ENCODE measurements around the gene PRKCA. TPM values are rescaled to one million over a fixed set of nuclear protein-coding genes. Genes with fewer than 3 reads are reported as not detected.

The PRKCA gene
- total RNA-seq, 4 donors from 2014 or later: 9.0 to 76.1 (median 15.1) TPM

- Histone ChIP-seq H3K9me3 (no peaks in the 10 kb centered on the region), H3K4me1 (peaks cover 0 to 4% of the 10 kb centered on the region in 2 donors), H3K27me3 (no peaks in the 10 kb centered on the region), H3K4me3 (no peak overlapping the region), H3K27ac (no peak overlapping the region), H3K36me3 (no peaks in the 10 kb centered on the region)
- no peak for DNase-seq
- intact Hi-C loops (cut with DNase I; ENCODE audit: low total_unique reads): no loop called here
- TF ChIP-seq CTCF (IDR thresholded peaks at IDR 0.05) (no peak), POLR2A (IDR thresholded peaks at IDR 0.05) (no peak)
These were observed 327.3 kb downstream of the PRKCA start for GRCh38 chr17:66629762-66630161.

- no peak overlapping the region for H3K27ac ChIP-seq
- no peaks in the 10 kb centered on the region for H3K36me3 ChIP-seq
- H3K9me3 ChIP-seq: no peaks in the 10 kb centered on the region
- no peaks in the 10 kb centered on the region for H3K27me3 ChIP-seq
- intact Hi-C loops (cut with DNase I; ENCODE audit: low total_unique reads): no loop called here
- DNase-seq: no peak
- no peak for TF ChIP-seq CTCF (IDR thresholded peaks at IDR 0.05)
- no peak for TF ChIP-seq POLR2A (IDR thresholded peaks at IDR 0.05)
- no peak overlapping the region for H3K4me3 ChIP-seq
- peaks cover 0 to 4% of the 10 kb centered on the region in 2 donors for H3K4me1 ChIP-seq
These were observed 328.0 kb downstream of the PRKCA start for GRCh38 chr17:66630379-66630778.

- DNase-seq: no peak
- Histone ChIP-seq H3K4me1 (peaks cover 0 to 4% of the 10 kb centered on the region in 2 donors), H3K4me3 (no peak overlapping the region), H3K9me3 (no peaks in the 10 kb centered on the region), H3K27me3 (no peaks in the 10 kb centered on the region), H3K36me3 (no peaks in the 10 kb centered on the region), H3K27ac (no peak overlapping the region)
- TF ChIP-seq CTCF (IDR thresholded peaks at IDR 0.05) (no peak), POLR2A (IDR thresholded peaks at IDR 0.05) (no peak)
- intact Hi-C loops (cut with DNase I; ENCODE audit: low total_unique reads): no loop called here
These were observed 328.5 kb downstream of the PRKCA start for GRCh38 chr17:66630828-66631472.

- Histone ChIP-seq H3K27me3 (no peaks in the 10 kb centered on the region), H3K4me1 (peaks cover 0 to under 1% of the 10 kb centered on the region in 2 donors), H3K36me3 (no peaks in the 10 kb centered on the region), H3K4me3 (no peak overlapping the region), H3K9me3 (no peaks in the 10 kb centered on the region), H3K27ac (no peak overlapping the region)
- no peak for DNase-seq
- no peak for TF ChIP-seq POLR2A (IDR thresholded peaks at IDR 0.05)
- no peak for TF ChIP-seq CTCF (IDR thresholded peaks at IDR 0.05)
- intact Hi-C loops (cut with DNase I; ENCODE audit: low total_unique reads): no loop called here
These were observed 330.3 kb downstream of the PRKCA start for GRCh38 chr17:66632731-66633130.

GRCh38 chr17:66633317-66633965 is 331.0 kb downstream of the PRKCA start:
- Histone ChIP-seq H3K4me1 (no peaks in the 10 kb centered on the region), H3K36me3 (no peaks in the 10 kb centered on the region), H3K27ac (no peak overlapping the region), H3K4me3 (no peak overlapping the region), H3K9me3 (no peaks in the 10 kb centered on the region), H3K27me3 (no peaks in the 10 kb centered on the region)
- DNase-seq: no peak
- intact Hi-C loops (cut with DNase I; ENCODE audit: low total_unique reads): no loop called here
- TF ChIP-seq CTCF (IDR thresholded peaks at IDR 0.05): no peak
- TF ChIP-seq POLR2A (IDR thresholded peaks at IDR 0.05): no peak

All from uterus (tissue), 4 donors.